NCI-H2227 treated with DMSO at 0.1 percent for 48 hours (cell line): ENCODE measurements around the gene HMGCL.
"Not testable (repeated sequence)": the region's sequence is repeated elsewhere in the genome, so short reads cannot be mapped to it uniquely, and the experiment has no call there.

Experiments used
- DNase-seq: peaks from one replicate; lab custom pipeline; 2025; lab: John Stamatoyannopoulos, UW

The HMGCL gene

DNA sequence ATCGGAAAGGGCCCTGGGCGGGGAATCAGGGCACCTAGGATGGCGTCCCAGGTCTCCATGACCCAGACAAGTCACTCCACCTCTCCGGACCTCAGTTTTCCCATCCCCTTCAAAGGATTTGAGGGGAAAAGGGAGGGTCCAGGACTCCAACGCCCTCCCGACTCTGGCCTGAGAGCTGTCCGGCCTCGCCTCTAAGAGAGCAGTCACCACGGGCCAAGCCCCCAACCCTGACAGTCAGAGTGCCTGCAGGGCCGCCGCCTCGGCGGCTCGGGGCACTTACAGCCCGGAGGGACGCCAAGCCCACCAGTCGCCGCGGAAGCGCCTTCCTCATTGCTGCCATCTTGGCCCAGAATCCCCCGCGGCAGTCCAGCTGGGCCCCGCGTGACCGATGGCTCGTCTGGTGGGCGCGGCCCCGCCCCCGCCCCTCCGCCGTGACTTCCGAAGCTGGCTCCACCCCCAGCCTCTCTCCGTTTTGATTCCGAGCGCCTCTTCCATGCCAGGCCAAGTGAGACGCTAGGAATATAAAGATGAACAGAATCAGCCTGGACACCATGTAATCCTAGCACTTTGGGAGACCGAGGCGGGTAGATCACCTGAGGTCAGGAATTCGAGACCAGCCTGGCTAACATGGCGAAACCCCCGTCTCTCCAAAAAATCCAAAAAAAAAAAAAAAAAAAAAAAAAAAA lies at the start of gene HMGCL:
Gene HMGCL (minus strand): TSS at position 354 of the 686 bp plus-strand sequence. CDS start 14 bp downstream, at position 340.
- DNase-seq = peak; percentile 94

DNA sequence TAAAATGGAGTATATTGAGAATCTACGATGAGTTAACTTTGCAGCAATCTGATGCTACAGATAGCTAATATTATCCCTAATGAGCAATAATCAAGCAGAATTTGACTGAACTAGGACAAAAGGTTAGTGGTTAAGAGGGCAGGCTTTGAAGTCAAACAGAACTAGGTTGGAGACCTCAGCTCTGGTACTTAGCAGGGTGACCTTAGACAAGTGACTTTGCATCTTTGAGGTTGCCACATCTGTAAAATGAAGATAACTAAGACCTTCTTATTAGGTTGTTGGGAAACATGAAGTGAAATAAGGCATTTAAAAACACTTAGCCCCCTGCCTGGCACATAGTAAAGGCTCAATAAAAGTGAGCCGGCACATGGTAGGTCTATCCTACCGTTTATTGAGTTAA lies 47.2 kb upstream of the HMGCL start:
- no peak for DNase-seq

DNA sequence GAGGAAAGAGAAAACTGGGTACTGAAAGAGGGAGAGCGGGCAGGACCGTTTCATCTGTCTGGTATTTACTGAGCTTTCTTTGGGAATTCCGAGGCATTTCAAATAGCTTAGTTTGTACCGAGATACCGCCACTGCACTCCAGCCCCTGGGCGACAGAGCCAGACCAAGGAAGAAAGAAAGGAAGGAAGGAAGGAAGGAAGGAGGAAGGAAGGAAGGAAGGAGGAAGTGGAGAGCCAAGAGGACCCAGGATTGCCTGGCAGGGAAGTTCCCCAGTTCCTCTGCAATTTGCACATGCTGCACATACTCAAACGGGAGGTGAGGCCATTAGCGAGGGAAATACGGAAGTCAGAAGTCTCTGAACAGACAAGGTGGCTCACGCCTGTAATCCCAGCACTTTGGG lies 43.8 kb upstream of the HMGCL start:
- no peak for DNase-seq

DNA sequence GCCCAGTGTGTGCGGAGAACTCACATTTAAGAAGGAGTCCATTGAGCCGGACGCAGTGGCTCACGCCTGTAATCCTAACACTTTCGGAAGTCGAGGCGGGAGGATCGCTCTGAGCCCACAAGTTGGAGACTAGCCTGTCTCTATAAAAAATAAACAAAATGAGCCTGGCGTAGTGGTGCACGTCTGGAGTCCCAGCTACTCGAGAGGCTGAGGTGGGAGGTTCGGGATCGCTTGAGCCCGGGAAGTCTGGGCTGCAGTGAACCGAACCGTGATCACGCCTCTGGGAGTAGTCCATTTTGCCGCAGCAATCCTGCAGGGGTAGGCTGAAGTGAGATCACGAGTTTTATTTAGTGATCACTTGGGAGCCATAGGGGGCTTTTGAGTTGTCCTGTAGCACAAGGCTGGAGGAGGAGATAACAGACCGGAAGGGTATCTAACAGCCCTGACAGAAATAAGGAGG lies 43.4 kb upstream of the HMGCL start:
- peak; percentile 83 for DNase-seq

DNA sequence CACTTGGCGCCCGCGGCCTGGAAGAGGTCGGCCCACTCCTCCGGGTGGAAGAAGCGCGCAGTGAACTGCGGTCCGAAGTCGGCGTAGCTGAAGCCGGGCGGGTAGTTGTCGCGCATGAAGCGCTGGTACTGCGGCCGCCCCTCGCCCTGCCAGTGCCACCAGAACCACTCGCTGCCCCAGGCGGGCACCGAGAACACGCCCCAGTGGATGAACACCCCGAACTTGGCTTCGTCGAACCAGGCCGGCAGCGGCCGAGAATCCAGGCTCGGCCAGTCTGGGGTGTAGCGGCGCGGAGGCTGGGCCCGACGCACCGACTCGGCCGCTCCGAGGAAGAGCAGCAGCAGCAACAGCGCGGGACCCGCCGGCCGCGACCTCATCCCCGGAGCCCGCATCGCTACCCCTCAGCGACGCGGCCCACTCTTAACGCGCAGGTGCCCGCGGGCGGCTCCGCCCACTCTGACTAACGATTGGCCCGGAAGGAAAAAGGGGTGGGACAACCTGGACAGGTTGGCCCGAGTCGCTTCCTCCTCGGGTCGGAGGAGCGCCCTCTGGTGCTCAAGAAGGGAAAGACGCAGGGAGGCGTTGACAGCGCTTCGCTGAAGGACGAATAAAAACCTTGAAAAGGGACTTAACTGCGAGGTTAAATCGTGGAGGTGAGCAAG lies 42.8 kb upstream of the HMGCL start, which contains the start of gene FUCA1:
Gene FUCA1 (minus strand): TSS at position 396 of the 662 bp plus-strand sequence. CDS start 4 bp downstream, at position 392.
- peak; percentile 95 for DNase-seq

DNA sequence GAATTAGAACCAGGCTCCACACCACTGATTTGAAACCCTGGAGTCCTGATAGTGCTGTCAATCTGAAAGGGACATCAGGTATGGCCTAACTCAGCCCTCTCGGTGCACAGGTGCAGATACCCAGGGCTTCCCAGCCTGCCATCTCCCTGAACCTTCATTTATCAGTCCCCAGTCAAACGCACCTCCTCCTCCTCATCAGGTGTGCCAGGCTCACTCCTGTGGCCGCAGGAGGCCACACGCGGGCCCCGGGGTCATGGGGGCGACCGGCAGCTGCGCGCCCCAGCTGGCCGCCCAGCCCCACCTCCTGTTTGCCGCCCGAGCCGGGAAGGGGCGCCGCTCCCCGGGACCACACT lies 42.3 kb upstream of the HMGCL start:
- no peak for DNase-seq

DNA sequence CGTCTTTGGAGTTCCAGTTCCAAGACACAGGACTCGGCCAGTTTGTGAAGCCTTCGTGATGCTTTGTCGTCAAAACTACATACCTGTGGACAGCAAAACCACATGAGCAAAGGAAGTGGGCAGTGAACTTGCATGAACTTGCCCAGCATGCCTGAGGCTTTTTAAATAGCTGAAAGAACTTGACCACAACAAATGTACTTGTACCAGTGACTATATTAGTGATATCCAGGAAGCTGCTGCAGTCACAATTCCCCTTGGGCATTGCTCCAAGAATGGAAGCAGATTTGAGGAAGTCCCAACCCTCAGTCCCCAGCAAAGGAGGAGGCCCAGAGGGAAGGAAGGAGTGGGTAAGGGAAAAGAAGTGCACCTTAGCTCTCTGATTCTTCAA lies 40.3 kb upstream of the HMGCL start:
- no peak for DNase-seq

DNA sequence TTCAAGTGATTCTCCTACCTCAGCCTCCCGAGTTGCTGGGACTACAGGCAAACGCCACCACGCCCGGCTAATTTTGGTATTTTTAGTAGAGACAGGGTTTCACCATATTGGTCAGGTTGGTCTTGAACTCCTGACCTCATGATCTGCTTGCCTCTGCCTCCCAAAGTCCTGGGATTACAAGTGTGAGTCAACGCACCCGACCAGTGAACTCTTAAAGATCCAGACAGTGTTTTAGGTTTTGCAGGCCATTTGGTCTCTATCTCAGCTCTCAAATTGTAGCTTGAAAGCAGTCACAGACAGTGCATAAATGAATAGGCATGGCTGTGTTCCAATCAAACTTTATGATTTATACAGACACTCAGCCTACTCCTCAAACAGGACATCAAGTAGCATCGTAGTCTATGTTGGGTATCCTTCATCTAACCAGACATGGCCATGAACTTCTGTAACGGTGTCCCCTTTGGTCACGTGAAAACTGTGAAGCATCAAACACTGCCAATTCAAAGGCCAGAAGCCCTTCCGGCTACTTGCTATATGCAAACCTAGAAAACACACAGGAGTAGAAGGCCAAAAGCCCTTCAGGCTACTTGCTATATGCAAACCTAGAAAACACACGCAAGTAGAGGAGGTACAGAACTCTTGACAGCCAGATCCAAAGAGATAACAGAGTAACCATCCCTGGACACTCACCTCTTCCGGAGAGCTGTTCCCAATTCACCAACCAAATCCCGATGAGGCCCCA lies 39.7 kb upstream of the HMGCL start:
- DNase-seq = no peak

DNA sequence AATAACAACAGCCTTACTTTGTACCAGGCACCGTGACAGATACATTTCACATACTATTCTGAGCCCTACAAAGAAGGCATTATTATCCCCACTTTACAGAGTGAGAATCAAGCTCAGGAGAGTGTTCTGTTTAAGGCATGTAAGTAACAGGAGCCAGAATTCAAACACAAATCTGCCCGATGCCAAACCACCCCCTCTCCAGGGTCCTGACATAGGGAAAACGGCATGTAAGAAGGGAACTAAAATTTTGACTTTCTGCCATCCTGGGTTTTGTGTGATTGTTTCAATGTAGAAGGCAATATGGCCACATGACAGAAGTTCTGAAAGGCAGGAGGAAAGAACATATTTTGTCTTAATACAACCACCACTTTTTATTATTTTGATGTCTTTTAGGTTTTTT lies 37.4 kb upstream of the HMGCL start:
- DNase-seq = no peak

DNA sequence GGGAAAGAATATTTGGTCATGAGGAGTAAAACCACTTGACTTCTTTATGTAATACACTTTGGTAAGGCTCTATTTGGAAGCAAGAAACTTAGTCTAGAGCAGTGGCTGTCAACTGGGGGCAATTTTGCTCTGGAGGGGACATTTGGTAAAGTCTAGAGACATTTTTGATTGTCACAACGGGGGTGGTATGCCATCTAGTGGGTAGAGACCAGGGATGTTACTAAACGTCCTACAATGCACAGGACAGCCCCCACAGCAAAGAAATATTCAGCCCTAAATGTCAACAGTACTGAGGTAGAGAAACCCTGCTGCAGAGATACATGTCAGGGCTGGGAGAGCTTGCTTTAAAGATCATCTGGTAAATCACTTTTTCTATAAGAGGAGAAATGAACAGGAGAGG lies 29.3 kb upstream of the HMGCL start:
- no peak for DNase-seq

DNA sequence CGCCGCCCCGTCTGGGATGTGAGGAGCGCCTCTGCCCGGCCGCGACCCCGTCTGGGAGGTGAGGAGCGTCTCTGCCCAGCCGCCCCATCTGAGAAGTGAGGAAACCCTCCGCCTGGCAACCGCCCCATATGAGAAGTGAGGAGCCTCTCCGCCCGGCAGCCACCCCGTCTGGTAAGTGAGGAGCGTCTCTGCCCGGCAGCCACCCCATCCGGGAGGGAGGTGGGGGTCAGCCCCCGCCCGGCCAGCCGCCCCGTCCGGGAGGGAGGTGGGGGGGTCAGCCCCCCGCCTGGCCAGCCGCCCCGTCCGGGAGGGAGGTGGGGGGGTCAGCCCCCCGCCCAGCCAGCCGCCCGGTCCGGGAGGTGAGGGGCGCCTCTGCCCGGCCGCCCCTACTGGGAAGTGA lies 27.9 kb upstream of the HMGCL start:
- DNase-seq = not testable (repeated sequence)

DNA sequence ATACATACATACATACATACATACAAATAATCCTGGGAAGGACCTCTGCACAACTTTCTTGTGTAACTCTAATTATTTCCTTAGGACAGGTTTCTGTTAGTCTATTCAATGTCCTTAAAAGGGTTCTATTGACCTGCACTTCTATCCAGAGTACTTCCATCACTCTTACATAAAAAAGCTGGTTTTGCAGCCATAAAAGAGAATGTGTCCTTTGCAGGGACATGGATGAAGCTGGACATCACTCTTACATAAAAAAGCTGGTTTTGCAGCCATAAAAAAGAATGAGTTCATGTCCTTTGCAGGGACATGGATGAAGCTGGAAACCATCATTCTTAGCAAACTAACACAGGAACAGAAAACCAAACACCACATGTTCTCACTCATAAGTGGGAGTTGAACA lies 26.2 kb upstream of the HMGCL start:
- DNase-seq = not testable (repeated sequence)

DNA sequence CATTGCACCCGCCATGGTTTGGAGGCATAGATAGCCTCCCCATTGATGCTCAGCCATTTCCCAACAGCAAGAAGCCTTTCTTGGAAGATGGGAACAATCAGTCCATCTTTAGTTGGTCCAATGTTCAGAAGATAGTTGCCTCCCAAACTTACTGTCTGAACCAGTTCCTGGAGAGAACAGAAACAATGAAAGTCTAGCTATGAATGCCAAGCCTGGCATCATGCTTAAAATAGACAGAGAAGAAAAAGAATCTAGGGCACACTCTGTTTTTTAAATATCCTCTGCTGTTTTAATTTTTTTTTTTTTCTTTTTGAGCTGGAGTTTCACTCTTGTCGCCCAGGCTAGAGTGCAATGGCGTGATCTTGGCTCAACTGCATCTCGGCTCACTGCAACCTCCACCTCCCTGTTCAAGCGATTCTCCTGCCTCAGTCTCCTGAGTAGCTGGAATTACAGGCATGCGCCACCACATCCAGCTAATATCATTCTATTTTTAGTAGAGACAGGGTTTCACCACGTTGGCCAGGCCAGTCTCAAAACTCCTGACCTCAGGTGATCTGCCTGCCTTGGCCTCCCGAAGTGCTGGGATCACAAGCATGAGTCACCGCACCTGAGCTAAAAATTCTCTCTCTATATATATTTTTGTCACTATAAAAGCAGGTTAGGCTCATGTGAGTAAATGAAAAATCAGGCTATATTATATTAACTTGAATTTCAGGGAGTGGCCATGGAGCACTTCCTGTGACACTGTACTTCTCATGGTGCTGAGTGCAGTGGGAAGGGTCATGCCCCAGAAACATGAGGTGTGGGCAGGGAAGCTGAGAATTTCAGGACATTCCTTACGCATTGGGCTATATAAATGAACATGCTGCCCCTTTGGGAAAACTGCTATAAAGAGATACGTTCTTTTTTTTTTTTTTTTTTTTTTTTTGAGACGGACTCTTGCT lies 23.7 kb upstream of the HMGCL start:
- no peak for DNase-seq

DNA sequence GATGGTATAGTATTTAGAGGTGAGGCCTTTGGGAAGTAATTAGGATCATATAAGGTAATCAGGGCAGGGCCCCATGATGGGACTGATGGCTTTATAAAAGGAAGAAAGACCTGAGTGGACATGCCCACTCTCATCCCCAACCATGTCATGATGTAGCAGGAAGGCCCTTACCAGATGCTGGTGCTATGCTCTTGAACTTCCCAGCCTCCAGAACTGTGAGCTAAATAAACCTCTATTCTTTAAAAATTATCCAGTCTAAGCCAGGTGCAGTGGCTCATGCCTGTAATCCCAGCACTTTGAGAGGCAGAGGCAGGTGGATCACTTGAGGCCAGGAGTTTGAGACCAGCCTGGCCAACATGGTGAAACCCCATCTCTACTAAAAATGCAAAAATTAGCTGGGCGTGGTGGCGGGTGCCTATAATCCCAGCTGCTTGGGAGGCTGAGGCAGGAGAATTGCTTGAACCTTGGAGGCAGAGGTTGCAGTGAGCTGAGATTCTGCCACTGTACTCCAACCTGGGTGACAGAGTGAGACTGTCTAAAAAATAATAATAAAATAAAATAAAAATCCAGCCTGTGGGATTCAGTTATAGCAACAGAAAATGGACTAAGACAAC lies 22.4 kb upstream of the HMGCL start:
- DNase-seq = not testable (repeated sequence)

DNA sequence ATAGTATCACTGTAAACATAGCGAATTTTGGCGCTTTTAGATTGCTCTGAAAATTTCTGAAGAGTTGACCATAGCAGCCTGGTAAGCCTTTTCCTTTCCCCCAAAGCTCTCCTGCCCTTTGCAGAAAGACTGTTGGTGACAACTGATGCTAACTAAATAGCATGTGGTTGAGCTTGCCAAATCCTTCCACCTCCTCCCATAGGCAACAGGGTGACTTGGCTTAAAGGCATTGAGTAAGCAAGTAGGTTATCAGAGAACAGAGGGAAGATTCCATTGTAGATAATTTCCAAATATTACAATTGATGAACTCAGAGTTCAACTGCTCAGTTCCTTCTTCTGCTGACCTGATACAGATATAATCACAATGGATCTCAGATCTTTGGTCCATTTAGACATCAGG lies 19.9 kb upstream of the HMGCL start:
- no peak for DNase-seq

DNA sequence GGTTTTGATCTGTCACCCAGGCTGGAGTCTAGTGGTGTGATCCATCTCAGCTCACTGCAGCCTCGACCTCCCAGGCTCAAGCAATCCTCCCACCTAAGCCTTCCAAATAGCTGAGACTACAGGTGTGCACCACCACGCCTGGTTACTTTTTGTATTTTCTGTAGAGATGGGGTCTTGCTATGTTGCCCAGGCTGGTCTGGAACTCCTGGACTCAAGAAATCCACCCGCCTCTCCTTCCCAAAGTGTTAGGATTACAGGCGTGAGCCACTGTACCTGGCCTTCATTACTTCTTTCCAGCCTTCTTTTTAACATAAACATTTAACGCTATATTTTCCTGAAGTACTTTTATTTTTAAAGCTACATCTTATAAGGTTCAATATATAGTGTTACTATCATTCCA lies 18.4 kb upstream of the HMGCL start:
- no peak for DNase-seq

DNA sequence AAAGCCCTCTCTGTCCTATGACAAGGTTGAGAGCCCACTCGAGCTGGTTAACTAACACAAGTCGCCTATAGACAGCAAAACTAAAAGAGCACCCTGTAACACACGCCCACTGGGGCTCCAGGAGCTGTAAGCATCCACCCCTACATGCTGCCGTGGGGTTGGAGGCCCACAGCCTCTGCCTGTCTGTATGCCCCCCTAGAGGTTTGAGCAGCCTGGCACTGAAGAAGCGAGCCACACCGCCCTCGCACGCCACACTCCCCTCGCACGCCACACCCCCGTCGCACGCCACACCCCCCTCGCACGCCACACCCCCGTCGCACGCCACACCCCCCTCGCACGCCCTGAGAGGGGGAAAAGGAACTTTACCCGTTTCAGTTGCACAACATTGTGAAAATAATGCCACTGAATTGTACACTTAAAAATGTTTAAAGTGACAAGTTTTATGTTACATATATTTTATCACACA lies 13.2 kb upstream of the HMGCL start:
- peak; percentile 47 for DNase-seq

DNA sequence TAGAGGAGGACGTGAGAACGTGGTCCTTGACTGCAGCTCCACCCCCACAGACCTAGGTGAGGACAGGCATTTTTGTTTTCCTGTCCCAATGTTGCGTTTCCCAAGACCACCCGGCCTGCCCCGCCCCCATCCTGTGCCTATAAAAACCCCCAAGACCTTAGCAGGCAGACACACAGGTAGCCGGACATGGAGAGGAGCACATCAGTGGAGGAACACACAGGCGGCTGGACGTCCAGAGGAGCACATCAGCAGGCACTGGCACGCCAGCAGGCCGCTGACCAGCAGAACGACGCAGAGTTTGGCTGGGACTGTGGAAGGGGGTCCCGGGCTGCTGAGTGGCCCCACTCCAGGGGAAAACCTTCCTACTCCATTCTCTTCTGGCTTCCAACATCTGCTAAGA lies 12.7 kb upstream of the HMGCL start:
- DNase-seq = no peak

DNA sequence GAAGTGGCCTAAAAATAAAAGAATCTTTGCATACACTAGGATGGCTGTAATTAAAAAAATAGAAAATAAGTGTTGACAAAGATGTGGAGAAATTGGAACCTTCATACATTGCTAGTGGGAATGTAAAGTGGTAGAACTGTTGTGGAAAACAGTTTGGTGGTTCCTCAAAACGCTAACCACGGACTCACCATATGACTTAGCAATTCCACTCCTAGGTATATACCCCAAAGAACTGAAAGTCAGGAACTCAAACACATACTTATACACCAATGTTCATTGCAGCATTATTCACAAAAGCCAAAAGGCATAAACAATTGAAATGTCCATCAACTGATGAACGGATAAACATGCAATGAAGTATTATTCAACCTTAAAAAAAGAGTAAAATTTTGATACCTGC lies 10.8 kb upstream of the HMGCL start:
- DNase-seq = no peak

DNA sequence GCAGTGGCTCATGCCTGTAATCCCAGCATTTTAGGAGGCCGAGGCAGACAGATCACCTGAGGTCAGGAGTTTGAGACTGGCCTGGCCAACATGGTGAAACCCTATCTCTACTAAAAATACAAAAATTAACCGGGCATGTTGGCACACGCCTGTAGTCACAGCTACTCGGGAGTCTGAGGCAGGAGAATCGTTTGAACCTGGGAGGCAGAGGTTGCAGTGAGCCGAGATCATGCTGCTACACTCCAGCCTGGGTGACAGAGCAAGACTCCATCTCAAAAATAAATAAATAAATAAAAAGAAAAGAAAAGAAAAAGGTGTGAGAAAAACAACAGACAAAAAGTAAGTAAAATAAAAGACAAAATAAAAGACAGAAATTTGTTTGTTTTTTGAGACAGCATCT lies 8.9 kb upstream of the HMGCL start:
- not testable (repeated sequence) for DNase-seq

DNA sequence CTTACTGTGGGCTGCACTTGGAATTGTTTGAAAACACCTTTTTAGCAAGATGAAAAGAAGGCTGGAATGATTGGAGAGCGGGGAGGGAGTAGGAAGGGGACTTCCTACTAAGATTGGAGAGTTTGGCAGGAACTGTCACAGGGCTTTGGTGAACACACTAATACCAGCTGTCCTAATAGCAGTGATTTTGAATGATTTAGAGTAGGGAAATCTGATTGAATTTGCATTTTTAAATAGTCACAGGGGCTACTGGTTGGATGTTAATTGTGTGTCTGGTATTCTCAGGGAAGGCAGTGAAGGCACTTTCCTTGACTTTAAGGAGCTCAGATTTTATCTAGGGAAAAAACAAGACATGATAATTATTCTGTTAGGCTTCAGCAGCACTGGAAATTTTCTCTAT lies 2.5 kb upstream of the HMGCL start:
- DNase-seq = no peak
